IMR-90 (cell line): ENCODE measurements around the gene ERH.

ENCODE experiments used
- BHLHE40 ChIP-seq: fragments of 150-350 bp; IDR thresholded peaks from 2 replicates; pipeline ENCODE4 v1.6.1; 2016; ENCODE audit warnings: mild to moderate bottlenecking, low read depth, low read length
- CEBPB ChIP-seq: IDR thresholded peaks from 2 replicates; pipeline ENCODE4 v1.6.1; 2012; ENCODE audit warnings: low read depth, low read length, improper control_type of control experiment
- FOS ChIP-seq: fragments of 150-350 bp; IDR thresholded peaks from 2 replicates; pipeline ENCODE4 v1.6.1; 2016; ENCODE audit warnings: low read depth, low read length
- MAFK ChIP-seq: IDR thresholded peaks from 2 replicates; pipeline ENCODE4 v1.6.1; 2012; ENCODE audit warnings: low read depth, low read length, improper control_type of control experiment
- MAZ ChIP-seq: IDR thresholded peaks from 2 replicates; pipeline ENCODE4 v1.6.1; 2012; ENCODE audit warnings: low read depth, mild to moderate bottlenecking, low read length, improper control_type of control experiment, moderate library complexity, borderline replicate concordance
- MXI1 ChIP-seq: IDR thresholded peaks from 2 replicates; pipeline ENCODE4 v1.6.1; 2012; ENCODE audit warnings: low read depth, mild to moderate bottlenecking, low read length, moderate library complexity, borderline replicate concordance
- NFE2L2 ChIP-seq: fragments of 150-350 bp; IDR thresholded peaks from 2 replicates; pipeline ENCODE4 v1.6.1; 2016; ENCODE audit warnings: low read depth, mild to moderate bottlenecking, low read length
- POLR2A ChIP-seq: IDR thresholded peaks from 2 replicates; pipeline ENCODE4 v1.6.1; 2012; ENCODE audit warnings: mild to moderate bottlenecking, low read depth, low read length
- RAD21 ChIP-seq: IDR thresholded peaks from 2 replicates; pipeline ENCODE4 v1.6.1; 2012; ENCODE audit warnings: low read length, improper control_type of control experiment
- RCOR1 ChIP-seq: IDR thresholded peaks from 2 replicates; pipeline ENCODE4 v1.6.1; 2012; ENCODE audit warnings: mild to moderate bottlenecking, low read length, improper control_type of control experiment; ENCODE audit not compliant: insufficient replicate concordance
- RFX5 ChIP-seq: IDR thresholded peaks from 2 replicates; pipeline ENCODE4 v1.8.0; 2012; ENCODE audit warnings: low read depth, mild to moderate bottlenecking, low read length, moderate library complexity
- SMC3 ChIP-seq: fragments of 150-350 bp; IDR thresholded peaks from 2 replicates; pipeline ENCODE4 v1.6.1; 2016; ENCODE audit warnings: low read depth, mild to moderate bottlenecking, antibody characterized with exemption, low read length, moderate library complexity
- TF ChIP-seq, protein P1 (sequence below): conservative IDR thresholded peaks from 2 replicates; pipeline ENCODE4 v1.5.1; 2012; ENCODE audit warnings: mild to moderate bottlenecking, low read depth, low read length, improper control_type of control experiment
- TF ChIP-seq, protein P2 (sequence below): fragments of 150-350 bp; IDR thresholded peaks from 2 replicates; pipeline ENCODE4 v1.6.1; 2017; ENCODE audit warnings: mild to moderate bottlenecking, antibody characterized with exemption, low read length, low read depth

DNA sequence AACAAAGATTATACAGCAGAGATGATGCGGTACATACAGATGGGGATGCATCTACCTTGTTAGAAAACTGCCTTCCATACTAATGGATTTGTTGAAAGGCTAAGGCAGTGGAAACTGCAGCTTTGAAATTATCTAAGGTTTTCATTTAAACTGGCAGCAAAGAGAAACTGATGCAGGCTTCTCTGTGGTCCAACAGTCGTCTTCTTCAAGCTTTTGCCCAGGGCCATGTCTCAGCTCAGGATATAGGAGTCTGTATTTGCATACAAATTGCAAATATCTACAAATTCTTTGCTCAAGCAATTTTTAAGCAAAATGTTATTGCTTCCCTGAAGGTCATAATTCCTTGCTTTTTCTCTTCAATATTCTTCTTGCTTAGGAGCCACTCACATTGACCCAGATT is 33.7 kb downstream of the ERH start:
- TF ChIP-seq, protein P1, sequence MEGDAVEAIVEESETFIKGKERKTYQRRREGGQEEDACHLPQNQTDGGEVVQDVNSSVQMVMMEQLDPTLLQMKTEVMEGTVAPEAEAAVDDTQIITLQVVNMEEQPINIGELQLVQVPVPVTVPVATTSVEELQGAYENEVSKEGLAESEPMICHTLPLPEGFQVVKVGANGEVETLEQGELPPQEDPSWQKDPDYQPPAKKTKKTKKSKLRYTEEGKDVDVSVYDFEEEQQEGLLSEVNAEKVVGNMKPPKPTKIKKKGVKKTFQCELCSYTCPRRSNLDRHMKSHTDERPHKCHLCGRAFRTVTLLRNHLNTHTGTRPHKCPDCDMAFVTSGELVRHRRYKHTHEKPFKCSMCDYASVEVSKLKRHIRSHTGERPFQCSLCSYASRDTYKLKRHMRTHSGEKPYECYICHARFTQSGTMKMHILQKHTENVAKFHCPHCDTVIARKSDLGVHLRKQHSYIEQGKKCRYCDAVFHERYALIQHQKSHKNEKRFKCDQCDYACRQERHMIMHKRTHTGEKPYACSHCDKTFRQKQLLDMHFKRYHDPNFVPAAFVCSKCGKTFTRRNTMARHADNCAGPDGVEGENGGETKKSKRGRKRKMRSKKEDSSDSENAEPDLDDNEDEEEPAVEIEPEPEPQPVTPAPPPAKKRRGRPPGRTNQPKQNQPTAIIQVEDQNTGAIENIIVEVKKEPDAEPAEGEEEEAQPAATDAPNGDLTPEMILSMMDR = no peak
- TF ChIP-seq POLR2A (no peak), NFE2L2 (no peak), MAZ (no peak), RFX5 (no peak), RAD21 (no peak), FOS (no peak), RCOR1 (no peak), MXI1 (no peak), BHLHE40 (no peak), CEBPB (no peak), SMC3 (no peak), MAFK (no peak)
- TF ChIP-seq, protein P2, sequence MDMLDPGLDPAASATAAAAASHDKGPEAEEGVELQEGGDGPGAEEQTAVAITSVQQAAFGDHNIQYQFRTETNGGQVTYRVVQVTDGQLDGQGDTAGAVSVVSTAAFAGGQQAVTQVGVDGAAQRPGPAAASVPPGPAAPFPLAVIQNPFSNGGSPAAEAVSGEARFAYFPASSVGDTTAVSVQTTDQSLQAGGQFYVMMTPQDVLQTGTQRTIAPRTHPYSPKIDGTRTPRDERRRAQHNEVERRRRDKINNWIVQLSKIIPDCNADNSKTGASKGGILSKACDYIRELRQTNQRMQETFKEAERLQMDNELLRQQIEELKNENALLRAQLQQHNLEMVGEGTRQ = no peak
